ENCODE measurements around the gene CRADD.
A peak's percentile ranks its signal among the peaks of the same experiment; 100 is the strongest.

Gene CRADD

DNA sequence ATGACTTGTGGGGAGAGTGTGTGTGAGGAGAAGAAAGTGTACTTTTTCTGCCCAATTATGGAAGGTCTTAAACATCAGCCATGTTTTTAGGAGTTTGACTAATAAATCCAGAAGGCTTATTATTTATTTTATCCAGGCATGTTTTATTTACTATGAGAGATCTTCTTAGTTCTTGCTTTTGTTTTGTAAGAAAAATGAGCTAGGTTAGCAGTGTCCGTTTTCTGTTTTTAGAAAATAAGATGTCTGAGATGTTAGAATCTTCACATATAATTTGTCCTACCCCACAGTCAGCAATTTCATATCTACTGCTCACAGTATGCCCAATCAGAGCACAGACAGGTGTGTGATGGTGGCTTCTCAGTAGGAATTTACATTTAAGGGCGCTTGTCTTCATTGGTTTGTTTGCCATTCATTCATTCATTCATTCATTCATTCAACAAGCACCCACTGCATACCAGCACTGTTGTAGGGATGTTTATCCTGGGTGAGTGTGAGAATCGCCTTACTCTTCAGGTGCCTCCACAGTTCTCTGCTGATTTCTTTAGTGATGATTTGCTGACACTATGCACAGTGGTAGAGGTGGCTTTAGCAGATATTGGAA lies 83.2 kb downstream of the CRADD start:
- Histone ChIP-seq H3K9ac (no peak overlapping the region), H3K4me1 (peaks cover 5 to 20% (median 10%) of the 10 kb centered on the region in 10 experiments), H3K9me3 (replicated peaks in 1 of 11) (peaks cover under 1 to 3% (median 1%) of the 10 kb centered on the region in 11 experiments; a peak in 14 of 22 replicates), H3K36me3 (no peaks in the 10 kb centered on the region), H3K27ac (no peak overlapping the region), H3K4me2 (0 out of 22 replicates have a peak overlapping the region, but pooled peaks of 1 of the 11 experiments have one; percentile 52), H4K20me1 (no peaks in the 10 kb centered on the region), H3K27me3 (no peaks in the 10 kb centered on the region), H3K4me3 (no peak overlapping the region)
- no peak for TF ChIP-seq Cebpa-rat (IDR thresholded peaks at IDR 0.05)

DNA sequence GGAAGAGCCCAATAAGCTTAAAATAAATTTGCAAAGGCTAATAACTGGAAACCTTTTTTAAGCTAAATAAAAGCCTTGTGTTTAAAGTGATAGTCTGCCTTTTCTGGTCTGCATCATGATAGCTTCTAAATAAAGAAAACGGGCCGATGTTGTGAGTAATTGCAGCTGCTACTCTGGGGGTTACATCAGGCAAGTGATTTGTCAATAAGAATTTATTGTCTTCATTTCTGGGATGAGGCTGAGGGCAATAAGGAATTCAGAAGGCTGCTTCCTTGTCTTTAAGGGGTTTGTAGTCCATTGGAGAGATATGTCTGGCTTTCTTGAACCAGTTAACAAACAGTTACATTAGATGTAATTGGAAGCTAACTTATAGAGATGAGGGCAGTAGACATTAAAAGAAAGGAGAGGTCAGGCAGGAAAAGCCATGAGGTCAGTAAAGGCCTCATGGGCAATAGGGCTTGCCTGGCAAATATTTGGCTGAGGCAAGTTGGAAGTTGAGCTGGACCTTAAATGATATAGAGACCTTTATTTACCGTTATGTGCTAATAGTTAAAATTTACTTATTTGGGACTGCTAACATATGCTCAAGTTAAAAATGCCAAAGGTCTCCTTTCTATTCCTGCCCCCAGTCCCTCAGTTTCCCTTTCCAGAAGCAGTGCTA lies 85.0 kb downstream of the CRADD start:
- H3K27me3 ChIP-seq = no peaks in the 10 kb centered on the region
- no peak overlapping the region for H3K9ac ChIP-seq
- H3K9me3 ChIP-seq (replicated peaks in 1 of 11) = no peaks in the 10 kb centered on the region
- H3K27ac ChIP-seq = no peak overlapping the region
- no peaks in the 10 kb centered on the region for H3K36me3 ChIP-seq
- no peak overlapping the region for H3K4me2 ChIP-seq
- H3K4me1 ChIP-seq = peaks cover 9 to 26% (median 14%) of the 10 kb centered on the region in 10 experiments
- H4K20me1 ChIP-seq = no peaks in the 10 kb centered on the region
- no peak overlapping the region for H3K4me3 ChIP-seq
- TF ChIP-seq Cebpa-rat (IDR thresholded peaks at IDR 0.05) = no peak

DNA sequence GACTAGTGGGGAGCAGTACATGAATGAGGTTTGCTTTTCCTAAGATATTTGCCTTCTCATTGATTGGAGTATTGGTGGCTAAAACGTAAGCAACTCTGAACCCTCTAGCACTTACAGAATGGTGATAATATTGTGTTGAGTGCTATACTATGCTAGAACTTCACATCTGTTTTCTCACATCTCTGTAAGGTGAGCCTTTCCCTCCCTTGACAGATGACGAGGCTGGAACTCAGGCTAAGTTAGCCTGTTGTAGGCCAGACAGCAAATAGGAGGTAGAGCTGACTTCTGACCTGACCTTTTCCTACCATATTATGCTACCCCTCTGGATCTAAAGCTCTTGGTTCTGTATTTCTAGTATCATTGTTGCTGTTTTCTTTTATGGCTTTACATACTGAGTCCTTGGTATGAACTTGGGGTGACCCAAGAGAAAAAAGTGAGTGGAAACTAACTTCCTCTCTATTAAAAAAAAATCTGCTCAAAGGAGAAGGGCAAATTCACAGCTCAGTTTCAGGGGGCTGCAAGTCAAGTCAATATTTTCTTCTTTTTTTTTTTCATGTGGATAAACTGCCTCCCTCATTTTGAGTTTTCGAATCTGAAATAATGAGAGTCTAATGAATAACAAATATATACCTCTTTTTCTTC lies 85.9 kb downstream of the CRADD start:
- no peak for TF ChIP-seq Cebpa-rat (IDR thresholded peaks at IDR 0.05)
- Histone ChIP-seq H3K4me1 (peaks cover 10 to 35% (median 21%) of the 10 kb centered on the region in 10 experiments), H3K27me3 (no peaks in the 10 kb centered on the region), H3K36me3 (no peaks in the 10 kb centered on the region), H3K9ac (no peak overlapping the region), H3K4me2 (no peak overlapping the region), H3K4me3 (no peak overlapping the region), H4K20me1 (no peaks in the 10 kb centered on the region), H3K9me3 (replicated peaks in 1 of 11) (no peaks in the 10 kb centered on the region), H3K27ac (no peak overlapping the region)

DNA sequence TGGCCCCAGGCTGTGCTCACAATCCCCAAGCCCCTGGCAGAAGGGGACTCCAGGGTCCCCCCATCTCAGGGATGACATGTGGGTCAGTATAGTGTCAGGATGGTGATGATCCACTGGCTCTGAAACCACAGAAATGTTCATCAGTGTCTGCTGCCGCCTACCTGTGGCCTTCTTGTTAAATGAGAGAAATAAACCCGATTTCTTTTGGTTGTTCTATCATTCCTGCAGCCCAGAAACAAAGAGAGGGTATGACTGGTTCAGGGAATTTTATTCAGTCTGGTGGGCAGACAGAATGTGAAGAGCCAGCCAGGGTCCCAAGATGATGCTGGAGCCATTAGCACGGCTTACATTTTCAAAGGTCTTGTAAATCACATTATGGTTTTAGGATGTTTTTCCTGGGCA lies 86.6 kb downstream of the CRADD start:
- Histone ChIP-seq H3K27ac (no peak overlapping the region), H3K4me3 (no peak overlapping the region), H3K27me3 (no peaks in the 10 kb centered on the region), H3K36me3 (no peaks in the 10 kb centered on the region), H3K9ac (no peak overlapping the region), H4K20me1 (no peaks in the 10 kb centered on the region), H3K4me1 (peaks cover 9 to 40% (median 20%) of the 10 kb centered on the region in 10 experiments), H3K9me3 (replicated peaks in 1 of 11) (no peaks in the 10 kb centered on the region), H3K4me2 (no peak overlapping the region)
- TF ChIP-seq Cebpa-rat (IDR thresholded peaks at IDR 0.05) = no peak

DNA sequence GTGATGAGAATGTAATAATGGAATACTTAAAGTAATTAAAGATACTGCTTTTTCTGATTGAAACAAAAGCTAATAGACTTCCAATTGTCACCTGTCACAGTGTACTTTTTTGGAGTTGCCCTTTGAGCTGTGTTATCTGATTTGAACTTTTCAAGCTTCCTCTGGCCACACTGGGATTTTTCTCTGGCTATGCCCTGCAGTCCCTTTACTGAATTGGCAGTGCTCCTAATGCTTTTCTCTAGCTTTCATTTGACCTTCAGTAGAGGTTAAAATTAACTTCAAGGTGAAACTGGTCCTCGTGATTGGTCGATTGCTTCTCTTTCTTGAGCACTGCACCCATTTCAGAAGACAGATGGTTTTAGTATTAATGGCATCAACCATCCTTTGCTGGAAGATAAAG lies 89.2 kb downstream of the CRADD start:
- Histone ChIP-seq H3K27me3 (no peaks in the 10 kb centered on the region), H3K4me3 (no peak overlapping the region), H3K4me2 (0 out of 22 replicates have a peak overlapping the region, but pooled peaks of 3 of the 11 experiments have one; percentile 6 to 17 (median 9)), H3K4me1 (peaks cover 0 to 24% (median 12%) of the 10 kb centered on the region in 10 experiments; a peak in 12 of 20 replicates), H3K9me3 (replicated peaks in 1 of 11) (no peaks in the 10 kb centered on the region), H3K36me3 (no peaks in the 10 kb centered on the region), H3K9ac (no peak overlapping the region), H3K27ac (no peak overlapping the region), H4K20me1 (no peaks in the 10 kb centered on the region)
- TF ChIP-seq Cebpa-rat (IDR thresholded peaks at IDR 0.05) = no peak

DNA sequence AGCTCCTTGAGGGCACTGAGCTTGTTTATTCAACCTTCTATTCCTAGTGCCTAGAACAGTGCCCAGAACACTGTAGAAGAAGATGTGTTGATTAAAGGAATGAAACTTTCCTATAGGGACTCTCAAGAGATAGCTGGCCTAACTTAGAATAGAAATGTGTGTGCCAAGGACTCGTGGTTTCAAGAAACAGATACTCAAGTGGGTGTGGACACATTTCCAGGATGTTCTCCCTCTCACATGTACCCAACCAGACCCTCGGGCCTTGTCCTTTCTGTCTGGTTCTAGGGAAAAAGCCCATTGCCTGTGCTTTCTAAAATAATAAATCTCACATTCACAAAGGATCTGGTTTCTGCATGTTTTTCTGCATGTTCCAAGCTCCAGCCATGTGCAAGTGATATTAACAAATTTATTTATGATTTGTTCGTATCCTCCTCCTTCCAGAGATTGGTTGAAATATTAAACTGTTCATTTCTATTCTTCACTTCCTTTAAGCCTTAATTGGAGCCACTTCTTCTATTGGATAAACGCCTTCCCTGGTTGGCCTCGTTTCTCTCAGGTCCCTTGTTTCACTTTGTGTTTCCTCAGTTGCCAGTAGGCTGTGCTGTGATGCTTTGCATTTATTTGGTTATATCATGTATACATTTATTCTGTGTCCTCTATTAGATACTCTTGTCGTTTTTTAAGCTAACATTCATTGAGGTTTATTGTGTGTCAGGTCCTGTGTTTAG lies 89.8 kb downstream of the CRADD start:
- H4K20me1 ChIP-seq = no peaks in the 10 kb centered on the region
- no peak for TF ChIP-seq Cebpa-rat (IDR thresholded peaks at IDR 0.05)
- H3K9ac ChIP-seq = no peak overlapping the region
- H3K4me2 ChIP-seq = peak overlapping the region in 6 of 11 experiments; percentile 9 to 50 (median 25); a peak in 7 of 22 replicates
- H3K27me3 ChIP-seq = no peaks in the 10 kb centered on the region
- H3K4me1 ChIP-seq = peaks cover 0 to 21% (median 12%) of the 10 kb centered on the region in 10 experiments; a peak in 12 of 20 replicates
- no peak overlapping the region for H3K4me3 ChIP-seq
- H3K27ac ChIP-seq = no peak overlapping the region
- no peaks in the 10 kb centered on the region for H3K36me3 ChIP-seq
- H3K9me3 ChIP-seq (replicated peaks in 1 of 11) = no peaks in the 10 kb centered on the region

GRCh38 chr12:93767524-93767863 lies 90.3 kb downstream of the CRADD start:
- Histone ChIP-seq H3K4me2 (peak overlapping the region in 4 of 11 experiments; percentile 17 to 50 (median 33); a peak in 7 of 22 replicates), H3K27ac (no peak overlapping the region), H3K9me3 (replicated peaks in 1 of 11) (peaks cover 0 to under 1% (median 0%) of the 10 kb centered on the region in 11 experiments; a peak in 1 of 22 replicates), H3K4me1 (peaks cover 0 to 23% (median 13%) of the 10 kb centered on the region in 10 experiments; a peak in 14 of 20 replicates), H3K27me3 (no peaks in the 10 kb centered on the region), H3K36me3 (no peaks in the 10 kb centered on the region), H3K4me3 (no peak overlapping the region), H4K20me1 (no peaks in the 10 kb centered on the region), H3K9ac (no peak overlapping the region)
- no peak for TF ChIP-seq Cebpa-rat (IDR thresholded peaks at IDR 0.05)

GRCh38 chr12:93772003-93772700 lies 95.0 kb downstream of the CRADD start:
- Histone ChIP-seq H3K4me2 (peak overlapping the region in 3 of 11 experiments; percentile 23 to 37 (median 25); a peak in 4 of 22 replicates), H3K4me3 (no peak overlapping the region), H3K27ac (peak overlapping the region in 4 of 11 experiments; percentile 17 to 65 (median 47); a peak in 5 of 22 replicates), H3K9me3 (replicated peaks in 1 of 11) (peaks cover 0 to 18% (median 11%) of the 10 kb centered on the region in 11 experiments; a peak in 13 of 22 replicates), H3K4me1 (peaks cover 10 to 38% (median 20%) of the 10 kb centered on the region in 10 experiments; a peak in 16 of 20 replicates), H3K27me3 (no peaks in the 10 kb centered on the region), H3K9ac (0 out of 22 replicates have a peak overlapping the region, but pooled peaks of 1 of the 11 experiments have one; percentile 33), H4K20me1 (no peaks in the 10 kb centered on the region), H3K36me3 (no peaks in the 10 kb centered on the region)
- no peak for TF ChIP-seq Cebpa-rat (IDR thresholded peaks at IDR 0.05)
